Neural cell (in vitro differentiated cells): ENCODE results near the gene TLX2. TPM values are rescaled to one million over a fixed set of nuclear protein-coding genes. Genes with fewer than 3 reads are reported as not detected.

Experiments used
- polyA plus RNA-seq: library from polyadenylated mRNA; depleted of rRNA; stranded (reverse); fragments of >200 nt; gene quantifications from 2 replicates; pipeline ENCODE4 v1.2.3, GENCODE V29; 2014

TLX2 gene
- polyA plus RNA-seq, 1 donor from 2014 or later = not detected

Other genes with a start within 250 kb of the TLX2 start
- gene SLC4A5, start 171.0 kb upstream of the TLX2 start, polyA plus RNA-seq = 3.2 and 3.9 TPM in 2 replicates
- 160 and 183 TPM in 2 replicates for gene DCTN1, start 134.1 kb upstream of the TLX2 start, polyA plus RNA-seq
- 1.7 and 3.3 TPM in 2 replicates for gene C2orf81, start 92.8 kb upstream of the TLX2 start, polyA plus RNA-seq
- gene WDR54, start 92.7 kb upstream of the TLX2 start, polyA plus RNA-seq = 89.9 and 110 TPM in 2 replicates
- 4.9 and 6.1 TPM in 2 replicates for gene RTKN, start 72.5 kb upstream of the TLX2 start, polyA plus RNA-seq
- 35.2 and 53.2 TPM in 2 replicates for gene INO80B, start 59.4 kb upstream of the TLX2 start, polyA plus RNA-seq
- gene WBP1, start 56.0 kb upstream of the TLX2 start, polyA plus RNA-seq = 220 and 230 TPM in 2 replicates
- 39.6 and 51.2 TPM in 2 replicates for gene MOGS, start 49.1 kb upstream of the TLX2 start, polyA plus RNA-seq
- 28.0 and 28.6 TPM in 2 replicates for gene MRPL53, start 41.8 kb upstream of the TLX2 start, polyA plus RNA-seq
- 21.6 and 48.0 TPM in 2 replicates for gene CCDC142, start 31.5 kb upstream of the TLX2 start, polyA plus RNA-seq
- gene TTC31, start 31.4 kb upstream of the TLX2 start, polyA plus RNA-seq = 11.0 and 16.3 TPM in 2 replicates
- gene LBX2, start 14.8 kb upstream of the TLX2 start, polyA plus RNA-seq = not detected in 2 replicates
- 30.2 and 38.9 TPM in 2 replicates for gene PCGF1, start 6.8 kb upstream of the TLX2 start, polyA plus RNA-seq
- gene DQX1, start 11.8 kb downstream of the TLX2 start, polyA plus RNA-seq = 0.59 and 0.78 TPM in 2 replicates
- gene AUP1, start 15.3 kb downstream of the TLX2 start, polyA plus RNA-seq = 153 and 163 TPM in 2 replicates
- 126 and 141 TPM in 2 replicates for gene HTRA2, start 15.5 kb downstream of the TLX2 start, polyA plus RNA-seq
- 17.1 and 20.1 TPM in 2 replicates for gene LOXL3, start 39.5 kb downstream of the TLX2 start, polyA plus RNA-seq
- gene DOK1, start 40.3 kb downstream of the TLX2 start, polyA plus RNA-seq = 0.30 and 0.79 TPM in 2 replicates
- gene M1AP, start 133.9 kb downstream of the TLX2 start, polyA plus RNA-seq = not detected in 2 replicates
- gene SEMA4F, start 139.8 kb downstream of the TLX2 start, polyA plus RNA-seq = 18.2 and 19.2 TPM in 2 replicates